SU-DHL-6 (cell line): Measurements from ENCODE around the gene IPPK.

Experiments used
- CTCF ChIP-seq: fragments of 200-600 bp; sonication (generic); IDR thresholded peaks from one replicate; pipeline ENCODE4 v1.5.1; 2017; ENCODE audit warnings: antibody characterized with exemption, mild to moderate bottlenecking, low read length, moderate library complexity; ENCODE audit not compliant: insufficient read depth, poor library complexity, severe bottlenecking
- EZH2phosphoT487 ChIP-seq: fragments of 200-600 bp; sonication (generic), shearing (Covaris generic); conservative IDR thresholded peaks from 2 replicates; pipeline ENCODE4 v1.6.1; 2018; ENCODE audit warnings: mild to moderate bottlenecking, antibody characterized with exemption, low read length, moderate library complexity, mixed read lengths

DNA sequence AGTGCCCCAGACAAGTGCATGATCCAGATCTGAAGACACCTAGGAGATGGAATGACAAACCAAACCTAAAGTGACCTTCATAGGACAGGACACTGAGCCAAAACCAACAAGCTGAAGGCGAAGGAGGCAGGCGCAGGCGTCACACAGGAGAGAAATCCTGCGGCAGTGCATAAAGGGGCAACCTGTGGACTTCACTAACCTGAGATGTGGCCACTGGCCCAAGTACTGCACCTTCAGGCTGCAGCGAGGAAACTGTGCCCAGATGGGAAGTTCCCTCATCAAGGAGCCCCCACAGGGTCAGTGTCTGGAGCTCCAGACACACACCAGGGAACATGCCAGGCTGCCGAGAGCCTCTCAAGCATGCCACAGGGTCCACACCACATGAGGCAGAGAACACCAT, 3.7 kb downstream of the IPPK start:
- TF ChIP-seq CTCF (no peak), EZH2phosphoT487 (no peak)
